ENCODE results near the gene CACHD1. TPM values are rescaled to one million over a fixed set of nuclear protein-coding genes. Genes with fewer than 3 reads are reported as not detected.

Gene CACHD1
- total and polyA plus RNA-seq, 9 of the 15 experiments (the other 6 are each of a cell fraction or from before 2014, with no cell fraction given), result 0.07 TPM; not detected in 8

GRCh38 chr1:64568171-64568450 is 98.2 kb downstream of the CACHD1 start (continued):
- no peak for TF ChIP-seq ARID4B (CRISPR knock-in tag; IDR thresholded peaks at IDR 0.05)

- Histone ChIP-seq H4K20me1 (replicated peaks; ENCODE audit: control insufficient read depth, insufficient read depth, low read length) (no peaks in the 10 kb centered on the region), H3K4me1 (replicated peaks in 1 of 2; ENCODE audit: control insufficient read depth in 2 of 2, insufficient read depth in 2 of 2, low read length in 2 of 2) (no peaks in the 10 kb centered on the region), H3K36me3 (ENCODE audit: control insufficient read depth, insufficient read depth, low read length) (no peaks in the 10 kb centered on the region), H3K27ac (ENCODE audit: extremely low read depth, low read depth, low read length) (no peak overlapping the region), H3K27me3 (ENCODE audit: control insufficient read depth in 2 of 2, insufficient read depth in 2 of 2, low read length in 2 of 2) (no peaks in the 10 kb centered on the region; a peak in 1 of 5 replicates), H3K4me3 (no peak overlapping the region), H2AFZ (ENCODE audit: low read depth, low read length) (no peak overlapping the region), H3K79me2 (ENCODE audit: control insufficient read depth, insufficient read depth, low read length) (no peaks in the 10 kb centered on the region), H3K9me1 (ENCODE audit: control insufficient read depth, insufficient read depth, low read length) (no peaks in the 10 kb centered on the region), H3K9me3 (replicated peaks; ENCODE audit: control insufficient read depth, insufficient read depth, low read depth, low read length) (no peaks in the 10 kb centered on the region), H3K9ac (ENCODE audit: insufficient read depth in 1 of 2, low read depth in 2 of 2, low read length in 2 of 2) (no peak overlapping the region), H3K4me2 (ENCODE audit: insufficient read depth, low read length) (no peak overlapping the region)
- no peak for ATAC-seq
- WGBS (ENCODE audit: insufficient coverage, low coverage, missing lambda C conversion rate), result 2% methylated on average over 4 of the region's 4 CpGs
- CTCF ChIA-PET (ENCODE audit: low intra/inter-chr PET ratio), result no interaction called here
- intact Hi-C loops (cut with micrococcal nuclease), result no loop called here
- no peak for FAIRE-seq
- no peak for DNase-seq (ENCODE audit: extremely low read depth in 1 of 4, low spot score in 3 of 4)
- no TSS peak for BruUV-seq (replicated peaks)
- in situ Hi-C loops (cut with MboI), result no loop called here
- POLR2A ChIA-PET, result interaction anchor here (0.7 kb wide), 1 partner anchor 28 kb away, joined by 3 read pairs; no protein-coding TSS in a partner anchor
- no peak for TF ChIP-seq ZNF277 (CRISPR knock-in tag; IDR thresholded peaks at IDR 0.05; ENCODE audit: borderline replicate concordance)
- TF ChIP-seq CTCFL (IDR thresholded peaks at IDR 0.05; ENCODE audit: borderline replicate concordance, insufficient read depth, low read depth, low read length, poor library complexity, severe bottlenecking), result no peak
- no peak for TF ChIP-seq ZNF644 (tag; IDR thresholded peaks at IDR 0.05; ENCODE audit: low read depth)
- TF ChIP-seq MEF2D (tag; conservative IDR thresholded peaks at IDR 0.05; ENCODE audit: low read depth), result no peak
- no peak for TF ChIP-seq KHSRP (IDR thresholded peaks at IDR 0.05)
- TF ChIP-seq TSC22D4 (tag; IDR thresholded peaks at IDR 0.05), result no peak
- TF ChIP-seq STAT5A (IDR thresholded peaks at IDR 0.05; ENCODE audit: borderline replicate concordance, low read length), result no peak
- TF ChIP-seq PTRF (tag; IDR thresholded peaks at IDR 0.05), result no peak
- no peak for TF ChIP-seq ZNF518B (CRISPR knock-in tag; IDR thresholded peaks at IDR 0.05)
These were observed 99.5 kb downstream of the CACHD1 start for GRCh38 chr1:64569411-64569810.

Data from K562 (cell line).